Endometrial microvascular endothelial cells (primary cell): ENCODE measurements around the gene PTPRG. TPM values are rescaled to one million over a fixed set of nuclear protein-coding genes. Genes with fewer than 3 reads are reported as not detected.
"Not testable (repeated sequence)": the region's sequence is repeated elsewhere in the genome, so short reads cannot be mapped to it uniquely, and the experiment has no call there.

Source experiments
- in situ Hi-C: cut with HindIII; loops from 2 replicates; pipeline ENCODE4 v1.10.0; 2017; ENCODE audit warnings: low sequenced_read_pairs, low pct_unique_long_range_greater_than_20kb; ENCODE audit errors: inconsistent ontology term
- total RNA-seq: library from RNA; depleted of rRNA; stranded (reverse); fragments of >200 nt; gene quantifications from one replicate; pipeline ENCODE4 v1.2.3, GENCODE V29; 2015; ENCODE audit errors: inconsistent ontology term

PTPRG gene
- total RNA-seq, 1 donor from 2014 or later: 13.1 TPM

- in situ Hi-C loops: no loop called here
These were observed 233.0 kb downstream of the PTPRG start for GRCh38 chr3:61794341-61794740.

GRCh38 chr3:61794961-61795360, 233.6 kb downstream of the PTPRG start:
- in situ Hi-C loops: no loop called here

GRCh38 chr3:61796088-61796680, 234.8 kb downstream of the PTPRG start:
- in situ Hi-C loops: no loop called here

- in situ Hi-C loops: no loop called here
These were observed 235.5 kb downstream of the PTPRG start for GRCh38 chr3:61796911-61797310.

GRCh38 chr3:61802772-61803171, 241.4 kb downstream of the PTPRG start:
- in situ Hi-C loops: no loop called here

GRCh38 chr3:61803983-61804382, 242.6 kb downstream of the PTPRG start:
- in situ Hi-C loops: no loop called here

- in situ Hi-C loops: no loop called here
These were observed 243.4 kb downstream of the PTPRG start for GRCh38 chr3:61804782-61805181.

- in situ Hi-C loops: no loop called here
These were observed 244.2 kb downstream of the PTPRG start for GRCh38 chr3:61805510-61806080.

- in situ Hi-C loops: no loop called here
These were observed 245.4 kb downstream of the PTPRG start for GRCh38 chr3:61806810-61807209.

- in situ Hi-C loops: no loop called here
These were observed 246.5 kb downstream of the PTPRG start for GRCh38 chr3:61807865-61808276.

GRCh38 chr3:61808526-61808925, 247.2 kb downstream of the PTPRG start:
- in situ Hi-C loops: no loop called here

- in situ Hi-C loops: no loop called here
These were observed 247.6 kb downstream of the PTPRG start for GRCh38 chr3:61808999-61809398.

GRCh38 chr3:61809879-61810278, 248.5 kb downstream of the PTPRG start:
- in situ Hi-C loops: no loop called here

- in situ Hi-C loops: no loop called here
These were observed 249.7 kb downstream of the PTPRG start for GRCh38 chr3:61810953-61811497.

GRCh38 chr3:61811652-61812051, 250.3 kb downstream of the PTPRG start:
- in situ Hi-C loops: no loop called here

GRCh38 chr3:61812085-61812484, 250.7 kb downstream of the PTPRG start:
- in situ Hi-C loops: no loop called here

GRCh38 chr3:61812517-61812916, 251.1 kb downstream of the PTPRG start:
- in situ Hi-C loops: no loop called here

- in situ Hi-C loops: no loop called here
These were observed 252.3 kb downstream of the PTPRG start for GRCh38 chr3:61813636-61814035.

GRCh38 chr3:61814674-61815073, 253.3 kb downstream of the PTPRG start:
- in situ Hi-C loops: no loop called here

GRCh38 chr3:61816304-61816703, 254.9 kb downstream of the PTPRG start:
- in situ Hi-C loops: not testable (repeated sequence)

GRCh38 chr3:61819861-61820260, 258.5 kb downstream of the PTPRG start:
- in situ Hi-C loops: no loop called here
